GM21737 (cell line): ENCODE results near the gene AMBRA1.

Experiments
- ATAC-seq: cut with Tn5 transposase; IDR thresholded peaks from one replicate; pipeline ENCODE4 v1.9.1; 2021; ENCODE audit warnings: mild to moderate bottlenecking, moderate library complexity; ENCODE audit not compliant: unreplicated experiment

The AMBRA1 gene

DNA sequence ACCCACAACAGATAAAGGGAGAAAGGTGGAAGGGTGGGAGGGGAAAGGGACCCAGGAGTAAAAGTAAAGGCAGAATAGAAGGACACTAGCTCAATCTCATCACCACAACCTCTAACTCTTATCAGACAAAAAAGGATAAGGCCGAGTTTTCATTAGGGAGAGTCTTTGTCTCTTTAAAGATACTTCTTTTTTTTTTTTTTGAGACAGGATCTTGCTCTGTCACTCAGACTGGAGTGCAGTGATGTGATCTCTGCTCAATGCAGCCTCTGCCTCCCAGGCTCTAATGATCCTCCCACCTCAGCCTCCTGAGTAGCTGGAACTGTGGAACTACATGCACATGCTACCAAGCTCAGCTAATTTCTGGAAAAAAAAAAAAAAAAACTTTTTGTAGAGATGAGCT lies 116.7 kb downstream of the AMBRA1 start:
- no peak for ATAC-seq

DNA sequence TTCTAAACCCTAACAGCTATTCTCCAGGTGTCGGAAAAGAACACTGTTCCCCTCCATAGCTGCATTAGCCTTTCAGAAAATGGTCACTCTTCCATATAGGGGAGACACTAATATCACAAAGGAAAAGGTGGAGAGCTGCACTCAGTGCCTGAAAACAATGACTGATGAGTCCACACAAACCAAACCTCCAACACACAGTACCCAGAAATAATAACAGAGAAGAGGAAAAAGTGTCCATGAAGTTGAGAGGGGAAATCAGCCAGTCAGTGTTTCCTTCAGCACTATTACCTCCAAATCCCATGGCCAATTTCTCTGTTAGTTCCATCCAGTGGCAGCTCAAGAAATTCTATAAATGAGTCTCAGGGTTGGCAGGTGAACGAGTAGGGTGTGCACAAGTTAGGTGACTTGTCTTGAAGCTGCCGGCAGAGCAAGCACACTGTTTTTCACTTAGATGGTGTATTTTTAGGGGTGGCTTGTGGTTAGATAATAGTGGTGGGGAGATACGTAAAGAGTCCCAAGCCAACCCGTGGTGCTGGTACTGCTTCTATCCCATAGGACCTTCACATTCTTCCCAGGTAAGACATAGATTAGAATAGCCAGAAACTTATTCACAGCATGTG lies 117.8 kb downstream of the AMBRA1 start:
- ATAC-seq = no peak

DNA sequence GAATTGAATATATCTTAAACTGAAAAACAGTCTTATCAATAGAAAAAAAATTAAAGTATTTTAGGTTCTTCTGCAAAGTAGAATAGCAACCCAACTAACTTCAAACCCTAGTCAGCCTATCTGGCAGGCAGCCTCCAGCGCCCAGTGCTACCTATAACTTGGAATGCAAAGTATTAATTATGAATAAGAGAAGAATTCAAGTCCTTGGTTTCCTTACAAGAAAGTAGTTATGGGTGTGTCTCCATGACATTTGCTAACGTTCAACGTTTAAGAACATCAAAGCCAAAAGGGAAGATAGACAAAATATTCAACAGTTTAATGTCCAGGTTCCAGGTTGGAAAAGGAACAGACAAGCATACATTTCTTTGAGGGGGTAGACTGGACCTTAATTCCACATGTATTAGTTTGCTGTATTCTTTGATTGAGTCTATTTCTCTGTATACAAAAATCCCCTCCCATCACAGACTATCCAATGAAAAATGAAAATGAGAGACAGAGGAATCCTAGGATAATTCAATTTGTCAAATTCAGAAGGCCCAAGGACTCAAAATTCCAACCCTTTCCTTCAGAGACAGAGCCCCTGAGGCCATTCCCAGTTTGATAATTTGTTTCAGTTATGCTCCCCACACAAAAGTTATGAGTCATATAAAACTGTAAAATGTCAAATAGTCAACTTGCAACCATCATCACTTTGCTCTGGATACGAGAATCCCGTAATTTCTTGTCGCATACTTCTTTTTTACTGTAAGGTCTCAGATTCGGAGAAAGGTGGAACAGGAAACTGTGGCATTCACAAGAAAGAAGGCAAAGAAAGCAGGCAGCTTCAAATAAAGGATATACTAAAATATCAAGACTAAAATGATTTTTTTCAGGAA lies 118.5 kb downstream of the AMBRA1 start:
- ATAC-seq = no peak

DNA sequence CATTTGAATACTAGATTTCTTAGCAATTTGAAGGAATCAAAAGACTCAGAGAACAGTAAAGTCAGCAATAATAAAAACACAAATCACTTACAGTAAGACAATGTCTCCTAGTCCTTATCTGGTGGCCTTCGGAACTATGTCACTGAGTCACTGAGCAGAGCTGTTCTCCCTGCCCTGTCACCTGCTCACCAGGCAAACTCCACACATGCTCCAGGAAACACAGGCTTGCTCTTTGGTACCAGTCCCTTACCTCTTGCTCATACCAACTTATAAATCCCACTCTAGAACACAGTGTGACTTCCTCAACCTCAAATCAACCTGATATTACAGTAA lies 121.2 kb downstream of the AMBRA1 start:
- no peak for ATAC-seq

DNA sequence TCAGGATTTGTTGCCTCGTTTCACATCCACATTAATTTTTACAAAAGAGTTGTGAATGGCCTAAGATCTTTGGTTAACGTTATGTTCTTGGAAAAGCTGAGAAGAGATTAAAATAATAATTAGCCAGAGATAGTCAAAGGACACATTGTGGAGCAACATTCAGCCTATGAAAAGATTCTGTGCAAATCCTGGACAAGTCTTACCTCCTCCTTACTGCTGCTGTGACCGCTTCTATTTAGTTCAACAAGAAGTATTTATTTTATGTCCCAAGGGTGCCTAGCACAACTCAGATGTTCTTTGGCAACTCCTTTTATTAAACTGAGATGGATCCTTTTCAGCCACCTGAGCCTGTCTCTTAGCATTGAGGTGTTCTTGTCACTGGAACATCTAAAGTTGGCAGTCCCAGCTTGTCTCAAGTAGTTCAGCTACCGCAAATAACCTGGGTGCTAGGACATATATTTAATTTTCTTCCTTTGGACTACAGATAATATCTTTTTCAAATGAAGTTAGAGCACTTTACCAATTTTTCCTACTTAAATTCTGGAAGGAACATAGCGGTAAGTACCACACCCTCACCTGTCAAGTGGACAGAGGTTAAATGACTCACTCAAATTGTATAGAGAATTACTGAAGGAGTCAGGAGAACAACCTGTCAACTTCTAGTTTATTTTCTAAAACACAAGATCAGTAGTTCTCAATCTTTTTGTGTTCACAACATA lies 121.7 kb downstream of the AMBRA1 start:
- no peak for ATAC-seq

DNA sequence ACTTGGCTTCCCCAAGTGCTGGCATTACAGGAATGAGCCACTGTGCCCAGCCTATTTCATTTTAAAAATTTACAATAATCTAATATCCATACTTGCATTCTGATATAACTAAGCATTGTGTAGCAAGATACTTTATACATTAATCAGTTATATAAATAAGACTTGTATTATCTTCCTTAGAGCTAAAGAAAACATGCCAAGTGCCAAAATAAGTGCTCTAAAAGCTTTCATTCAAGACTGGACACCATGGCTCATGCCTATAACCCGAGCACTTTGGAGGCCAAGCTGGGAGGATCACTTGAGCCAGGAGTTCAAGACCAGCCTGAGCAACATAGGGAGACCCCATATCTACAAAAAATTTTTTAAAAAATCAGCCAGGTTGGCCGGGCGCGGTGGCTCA lies 123.9 kb downstream of the AMBRA1 start:
- ATAC-seq = no peak

DNA sequence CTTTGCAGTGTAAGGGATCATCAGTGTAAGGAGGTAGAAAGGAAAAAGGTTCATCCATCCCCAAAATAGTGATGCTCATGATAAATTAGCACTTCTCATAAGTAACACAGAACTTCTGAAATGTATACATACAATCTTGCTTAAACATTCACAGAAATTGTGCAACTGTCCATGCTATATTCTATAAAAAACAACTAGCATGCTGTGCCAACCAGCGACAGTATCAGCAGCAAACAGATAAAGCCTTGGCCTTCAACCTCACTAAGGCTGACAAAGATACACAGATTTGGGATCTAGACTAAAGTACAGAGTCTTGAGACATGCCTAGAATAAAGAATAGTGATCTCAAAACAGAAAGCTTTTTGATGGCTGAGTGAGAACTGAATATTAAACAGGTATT lies 128.1 kb downstream of the AMBRA1 start:
- no peak for ATAC-seq

DNA sequence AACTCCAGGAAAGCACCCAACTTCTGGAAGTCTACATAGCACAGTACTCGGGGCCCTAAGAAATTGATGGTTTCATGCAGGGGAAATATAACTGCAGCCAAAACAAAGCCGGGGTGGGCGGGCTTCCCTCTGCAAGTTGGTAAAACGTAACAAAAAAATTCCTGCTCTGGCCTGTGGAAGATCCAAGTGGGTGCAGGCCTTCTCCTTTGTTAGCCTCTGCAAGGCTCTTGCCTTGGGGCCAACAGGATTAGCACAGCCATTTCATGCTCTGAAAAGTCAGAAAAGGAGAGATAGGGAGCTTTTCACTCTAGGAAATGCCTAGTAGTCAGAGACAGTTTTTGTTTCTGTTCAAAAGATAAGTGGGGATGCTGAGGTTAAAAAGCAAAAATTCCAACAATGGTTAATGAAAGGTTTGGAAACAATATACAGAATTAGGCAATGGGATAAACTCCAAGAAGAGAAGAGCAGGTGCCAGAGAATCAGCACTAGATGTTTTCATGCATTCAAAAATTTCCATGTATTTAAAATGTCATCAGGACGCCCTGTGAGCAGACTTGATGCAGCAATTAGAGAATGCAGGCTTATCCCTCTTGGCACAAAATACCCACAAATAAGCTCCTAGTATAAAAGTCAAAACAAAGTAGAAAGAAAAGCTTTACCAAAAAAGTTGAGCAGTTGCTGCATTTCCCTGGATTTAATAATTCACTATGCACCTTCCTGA lies 130.0 kb downstream of the AMBRA1 start:
- no peak for ATAC-seq

DNA sequence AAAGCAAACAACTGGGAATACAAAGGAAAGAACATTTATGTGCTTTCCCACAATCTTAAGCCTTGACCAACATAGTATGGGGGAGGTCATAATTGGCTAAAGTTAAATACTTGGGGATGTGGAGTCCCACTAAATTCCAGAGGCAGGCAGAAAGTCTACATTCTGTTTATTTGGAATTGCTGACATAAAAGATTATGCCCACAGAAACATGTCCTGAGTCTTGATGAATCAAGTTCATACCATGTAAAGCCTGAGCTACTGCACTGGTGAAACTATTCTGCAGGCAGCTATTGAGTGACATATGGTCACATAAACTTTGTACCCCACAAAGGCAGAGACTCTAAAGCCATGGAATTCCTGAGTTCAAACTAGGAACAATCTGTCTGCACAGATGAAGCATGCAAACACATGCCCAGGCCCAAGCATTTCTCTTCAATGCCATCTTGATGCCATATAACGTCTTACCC lies 132.3 kb downstream of the AMBRA1 start:
- ATAC-seq = no peak

DNA sequence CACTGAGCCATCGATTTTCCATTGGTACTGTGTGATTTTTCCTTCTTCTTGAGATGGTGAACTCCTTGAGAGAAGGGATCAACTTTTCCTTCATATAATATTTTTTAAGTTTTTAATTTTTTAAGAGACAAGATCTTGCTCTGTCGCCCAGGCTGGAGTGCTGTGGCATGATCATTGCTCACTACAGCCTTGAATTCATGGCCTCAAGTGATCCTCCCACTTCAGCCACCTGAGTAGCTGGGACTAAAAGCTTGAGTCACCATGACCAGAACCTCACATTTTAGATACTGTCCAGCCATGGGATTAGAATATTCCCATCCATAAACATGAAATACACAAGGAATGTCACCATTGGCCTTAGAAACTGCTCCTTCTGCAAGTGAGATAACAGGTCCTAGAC lies 135.3 kb downstream of the AMBRA1 start:
- ATAC-seq = no peak

DNA sequence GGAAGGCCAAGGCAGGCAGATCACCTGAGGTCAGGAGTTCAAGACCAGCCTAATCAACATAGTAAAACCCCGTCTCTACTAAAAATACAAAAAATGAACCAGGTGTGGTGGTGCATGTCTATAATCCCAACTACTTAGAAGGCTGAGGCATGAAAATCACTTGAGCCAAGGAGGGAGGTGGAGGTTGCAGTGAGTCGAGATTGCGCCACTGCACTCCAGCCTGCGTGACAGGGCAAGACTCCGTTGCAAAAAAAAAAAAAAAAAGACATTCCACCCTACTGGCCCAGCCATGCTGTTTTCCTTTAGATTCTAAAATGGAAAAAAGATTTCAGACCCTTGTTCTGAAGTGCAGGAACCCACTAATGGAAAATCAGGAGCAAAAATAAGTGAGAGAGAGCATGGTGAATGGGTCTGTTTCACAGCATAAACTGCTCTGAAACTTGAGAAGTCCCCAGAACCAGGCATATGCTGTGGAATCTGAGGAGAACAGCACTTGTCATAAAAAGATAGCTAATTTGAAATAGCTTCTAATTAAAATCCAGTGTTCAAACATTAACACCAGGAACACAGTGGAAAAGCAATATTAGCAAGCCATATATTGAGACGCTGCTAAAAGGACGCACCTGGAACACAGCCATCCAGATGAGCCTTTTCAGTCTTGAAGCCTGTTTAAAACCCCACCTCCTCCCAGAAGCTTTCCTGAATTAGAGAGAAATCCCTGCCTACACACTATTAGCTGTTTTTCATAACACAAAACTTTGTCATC lies 136.0 kb downstream of the AMBRA1 start:
- ATAC-seq = no peak

DNA sequence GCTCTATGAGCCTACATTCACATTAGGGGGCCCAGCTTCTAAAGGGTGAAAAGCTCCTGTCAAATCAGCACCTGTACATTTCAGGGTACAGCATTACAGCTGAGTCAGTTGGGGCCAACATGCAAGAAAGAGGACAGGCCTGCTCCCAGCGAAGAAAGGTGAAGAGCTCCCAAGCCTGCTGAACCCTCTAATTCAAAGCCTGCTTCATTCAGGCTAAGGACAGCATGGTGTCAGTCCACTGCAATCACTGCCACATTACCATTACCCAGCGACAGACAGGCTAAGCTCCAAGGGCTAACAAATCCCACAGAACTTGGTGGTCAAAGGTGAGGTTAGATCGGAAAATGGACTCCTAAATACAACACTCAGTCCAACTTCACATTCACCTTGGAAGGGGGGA lies 136.8 kb downstream of the AMBRA1 start:
- no peak for ATAC-seq

DNA sequence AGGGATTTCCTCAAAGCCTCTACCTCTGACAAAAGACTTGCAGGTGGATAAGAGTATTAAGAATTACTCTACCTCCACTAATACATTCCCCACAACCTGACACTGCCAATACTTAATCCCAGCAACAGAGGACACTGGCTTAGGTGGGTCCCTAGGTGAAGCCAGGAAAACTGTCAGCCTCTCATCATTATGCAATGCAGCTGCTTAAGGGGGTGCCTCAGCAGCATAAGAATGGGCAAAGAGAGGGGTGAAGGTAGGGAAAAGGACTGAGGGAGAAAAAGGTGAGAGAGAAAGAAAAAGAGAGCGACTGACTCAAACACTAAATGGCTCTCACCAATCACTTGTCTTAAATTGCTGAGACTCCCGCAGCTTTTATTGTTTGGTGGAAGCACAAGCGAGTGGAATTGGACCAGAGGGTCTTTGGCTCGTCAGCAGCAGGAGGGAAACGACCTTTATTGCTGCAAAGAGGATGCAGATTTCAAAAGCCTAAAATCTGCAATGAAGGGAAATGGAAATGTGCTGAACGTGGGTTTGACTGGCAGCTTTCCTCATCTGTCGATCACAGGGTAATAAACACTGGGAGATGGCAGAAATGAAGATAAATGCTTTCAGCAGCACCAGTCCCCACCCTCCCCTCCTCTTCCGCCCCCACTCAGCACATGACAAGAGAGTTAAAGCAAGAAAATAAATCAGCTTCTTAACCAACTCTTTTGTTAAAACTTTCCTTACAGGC lies 137.4 kb downstream of the AMBRA1 start:
- ATAC-seq = no peak

DNA sequence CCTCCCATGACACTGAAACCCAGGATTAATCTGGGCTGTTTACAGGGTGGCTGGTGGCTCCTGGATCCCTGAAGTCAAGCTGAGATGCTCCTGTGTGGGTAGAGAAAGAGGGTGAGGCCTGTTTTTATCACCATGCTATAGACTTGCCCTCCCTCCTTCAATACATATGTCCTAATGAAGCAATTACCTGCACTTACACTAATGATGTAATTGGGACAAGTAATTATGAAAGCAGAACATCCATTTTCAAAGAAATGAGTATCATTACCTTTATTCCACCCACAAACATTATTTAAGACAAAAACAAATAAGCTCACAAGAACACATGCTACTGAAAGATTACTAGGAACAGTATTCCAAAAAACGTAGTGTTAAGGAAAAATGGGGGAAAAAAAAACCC lies 138.0 kb downstream of the AMBRA1 start:
- ATAC-seq = no peak

DNA sequence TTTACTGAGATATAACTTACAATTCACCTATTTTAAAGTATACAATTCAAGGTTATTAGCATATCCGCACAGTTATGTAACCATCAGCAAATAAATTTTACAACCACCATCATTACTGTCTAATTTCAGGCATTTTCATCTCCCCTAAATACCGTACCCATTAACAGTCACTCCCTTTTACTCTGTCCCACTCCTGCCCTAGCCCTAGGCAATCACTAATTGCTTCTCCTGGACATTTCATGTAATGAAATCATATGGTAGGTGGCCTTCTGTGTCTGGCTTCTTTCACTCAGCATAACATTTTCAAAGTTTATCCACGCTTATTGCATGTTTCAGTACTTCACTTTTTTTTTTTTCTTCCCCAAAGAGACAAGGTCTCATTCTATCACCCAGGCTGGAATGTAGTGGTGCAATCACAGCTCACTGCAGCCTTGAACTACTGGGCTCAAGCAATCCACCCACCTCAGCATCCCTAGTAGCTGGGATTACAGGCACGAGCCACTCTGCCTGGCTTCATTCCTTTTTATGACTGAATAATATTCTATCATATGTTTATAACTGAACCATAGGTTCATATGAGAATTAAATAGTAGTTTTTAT lies 140.8 kb downstream of the AMBRA1 start:
- no peak for ATAC-seq

DNA sequence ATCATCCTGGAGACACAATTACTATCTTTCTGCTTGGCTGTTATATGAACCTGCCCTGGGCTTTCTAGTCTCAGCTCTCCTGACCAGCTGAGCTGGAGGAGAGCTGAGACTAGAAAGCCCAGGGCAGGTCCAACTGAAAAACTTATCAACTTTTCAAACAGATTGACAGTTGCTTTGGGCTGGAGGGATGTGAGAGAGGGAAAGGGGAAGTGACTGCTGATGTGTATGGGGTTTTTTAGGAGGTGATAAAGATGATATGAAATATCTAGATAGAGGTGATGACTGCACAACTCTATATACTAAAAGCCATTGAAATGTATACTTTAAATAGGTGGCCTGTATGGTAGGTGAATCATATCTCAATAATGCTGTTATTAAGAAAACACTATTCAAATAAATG lies 142.1 kb downstream of the AMBRA1 start:
- ATAC-seq = no peak

DNA sequence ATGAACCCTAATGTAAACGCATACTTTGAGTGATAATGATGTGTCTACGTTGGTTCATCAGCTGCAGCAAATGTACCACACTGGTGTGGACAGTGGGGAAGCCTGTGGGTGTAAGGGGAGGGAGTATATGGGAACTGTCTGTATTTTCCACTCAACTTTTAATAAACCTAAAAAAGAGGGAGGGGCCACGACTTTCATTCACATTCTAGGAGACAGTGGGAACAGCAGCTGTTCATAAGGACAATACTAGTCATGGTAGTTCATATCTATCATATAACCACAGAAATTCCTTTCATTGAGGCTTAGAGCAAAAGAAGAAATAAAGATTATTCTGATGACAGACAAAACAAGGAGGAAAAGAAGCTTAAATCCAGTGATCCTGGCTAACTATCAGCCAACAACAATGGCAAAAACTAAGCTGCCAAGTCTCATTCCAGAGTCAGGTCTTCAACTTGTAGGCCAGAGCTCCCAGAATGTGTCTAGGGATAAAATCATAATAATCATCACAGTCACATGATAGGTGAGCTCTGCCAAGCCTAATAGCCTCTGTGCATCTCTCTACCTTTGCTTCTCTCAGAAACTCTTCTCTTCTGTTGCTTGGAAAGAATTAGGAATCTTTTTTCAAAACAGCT lies 142.9 kb downstream of the AMBRA1 start:
- ATAC-seq = no peak

DNA sequence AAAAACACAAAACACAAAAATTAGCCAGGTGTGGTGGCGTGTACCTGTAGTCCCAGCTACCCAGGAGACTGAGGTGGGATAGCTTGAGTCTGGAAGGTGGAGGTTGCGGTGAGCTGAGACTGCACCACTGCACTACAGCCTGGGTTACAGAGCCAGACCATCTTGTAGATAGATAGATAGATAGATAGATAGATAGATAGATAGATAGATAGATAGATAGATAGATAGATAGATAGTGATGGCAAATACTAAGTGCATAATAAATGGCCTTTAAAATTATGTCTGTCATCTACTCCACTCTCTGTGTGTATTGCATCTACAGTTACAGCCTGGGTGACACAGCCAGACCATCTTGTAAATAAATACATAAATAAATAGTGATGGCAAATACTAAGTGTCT lies 146.3 kb downstream of the AMBRA1 start:
- no peak for ATAC-seq
